ENCODE results near the gene KCP.
A peak's percentile ranks its signal among the peaks of the same experiment; 100 is the strongest.

Gene KCP

GRCh38 chr7:128838109-128838779 is 72.3 kb downstream of the KCP start:
- no peak for DNase-seq

GRCh38 chr7:128837521-128837921 is 73.0 kb downstream of the KCP start:
- no peak for DNase-seq

- DNase-seq: peak in 9 of 14 donors; percentile 40 to 68 (median 53)
Observed at GRCh38 chr7:128836729-128837348, 73.7 kb downstream of the KCP start.

- peak in 9 of 14 donors; percentile 22 to 74 (median 38) for DNase-seq
Observed at GRCh38 chr7:128835790-128836641, 74.5 kb downstream of the KCP start.

- DNase-seq: no peak
Observed at GRCh38 chr7:128835231-128835751, 75.2 kb downstream of the KCP start.

- no peak for DNase-seq
Observed at GRCh38 chr7:128833946-128834325, 76.6 kb downstream of the KCP start.

- DNase-seq: peak in 13 of 14 donors; percentile 15 to 92 (median 80)
Observed at GRCh38 chr7:128833148-128833945, 77.2 kb downstream of the KCP start.

GRCh38 chr7:128832880-128833147 is 77.7 kb downstream of the KCP start:
- DNase-seq: peak in 3 of 14 donors; percentile 52 to 74 (median 64)

GRCh38 chr7:128831994-128832879 is 78.3 kb downstream of the KCP start:
- peak in 6 of 14 donors; percentile 14 to 72 (median 51) for DNase-seq

- DNase-seq: peak in 3 of 14 donors; percentile 31 to 56 (median 53)
Observed at GRCh38 chr7:128831178-128831993, 79.1 kb downstream of the KCP start.

- DNase-seq: peak in 4 of 14 donors; percentile 10 to 47 (median 42)
Observed at GRCh38 chr7:128830231-128831177, 80.0 kb downstream of the KCP start, which contains the start of gene FLNC. TSS of gene FLNC (plus strand) at chr7:128830406. CDS start at chr7:128830638, 232 bp downstream.

- peak in 1 of 14 donors; percentile 50 for DNase-seq
Observed at GRCh38 chr7:128829391-128830166, 80.9 kb downstream of the KCP start.

GRCh38 chr7:128827971-128828711 is 82.4 kb downstream of the KCP start:
- DNase-seq: no peak

- peak in 4 of 14 donors; percentile 21 to 83 (median 27) for DNase-seq
Observed at GRCh38 chr7:128827248-128827958, 83.1 kb downstream of the KCP start.

GRCh38 chr7:128826916-128827247 is 83.6 kb downstream of the KCP start:
- DNase-seq: no peak

Data from C1 segment of cervical spinal cord (tissue), 14 donors.